Fibroblast of lung (primary cell): Measurements from ENCODE around the gene GTF2A2.

Source experiments
- EZH2 ChIP-seq: IDR thresholded peaks from 2 replicates; pipeline ENCODE4 v1.5.1; 2012; ENCODE audit warnings: low read length, control low read depth, mild to moderate bottlenecking; ENCODE audit errors: missing control alignments
- TF ChIP-seq, protein P1 (sequence below), 2 donors: IDR thresholded peaks in 1 of 2; conservative IDR thresholded peaks in 1 of 2; 1 replicate in 1 of 2; 2 replicates in 1 of 2; pipeline ENCODE4 v1.5.1; 2011 to 2012; ENCODE audit warnings: low read length in 2 of 2, control low read depth in 1 of 2, inconsistent platforms in 1 of 2, low read depth in 1 of 2, mild to moderate bottlenecking in 1 of 2

DNA sequence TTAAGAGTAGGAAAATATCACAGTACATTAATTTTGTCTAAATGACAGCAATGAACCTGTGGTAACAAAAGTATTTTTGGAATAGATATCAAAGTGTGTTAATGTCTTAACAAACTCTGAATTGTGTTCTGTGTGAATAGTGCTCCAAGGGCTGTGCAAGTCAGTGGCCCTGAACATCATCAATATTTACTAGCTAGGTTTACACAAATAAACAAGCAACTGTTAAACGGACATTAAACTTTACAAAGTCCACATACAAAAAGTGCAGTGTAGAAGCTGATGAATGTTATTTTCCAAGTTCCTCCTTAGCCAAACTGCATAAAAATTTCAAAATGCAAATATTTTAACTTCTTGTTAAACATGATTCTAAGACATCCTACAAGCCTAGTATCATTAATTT, 2.1 kb upstream of the GTF2A2 start:
- TF ChIP-seq EZH2 = no peak
- TF ChIP-seq, protein P1, sequence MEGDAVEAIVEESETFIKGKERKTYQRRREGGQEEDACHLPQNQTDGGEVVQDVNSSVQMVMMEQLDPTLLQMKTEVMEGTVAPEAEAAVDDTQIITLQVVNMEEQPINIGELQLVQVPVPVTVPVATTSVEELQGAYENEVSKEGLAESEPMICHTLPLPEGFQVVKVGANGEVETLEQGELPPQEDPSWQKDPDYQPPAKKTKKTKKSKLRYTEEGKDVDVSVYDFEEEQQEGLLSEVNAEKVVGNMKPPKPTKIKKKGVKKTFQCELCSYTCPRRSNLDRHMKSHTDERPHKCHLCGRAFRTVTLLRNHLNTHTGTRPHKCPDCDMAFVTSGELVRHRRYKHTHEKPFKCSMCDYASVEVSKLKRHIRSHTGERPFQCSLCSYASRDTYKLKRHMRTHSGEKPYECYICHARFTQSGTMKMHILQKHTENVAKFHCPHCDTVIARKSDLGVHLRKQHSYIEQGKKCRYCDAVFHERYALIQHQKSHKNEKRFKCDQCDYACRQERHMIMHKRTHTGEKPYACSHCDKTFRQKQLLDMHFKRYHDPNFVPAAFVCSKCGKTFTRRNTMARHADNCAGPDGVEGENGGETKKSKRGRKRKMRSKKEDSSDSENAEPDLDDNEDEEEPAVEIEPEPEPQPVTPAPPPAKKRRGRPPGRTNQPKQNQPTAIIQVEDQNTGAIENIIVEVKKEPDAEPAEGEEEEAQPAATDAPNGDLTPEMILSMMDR (conservative IDR thresholded peaks at IDR 0.05 in 1 of 2, IDR thresholded peaks at IDR 0.05 in 1 of 2; ENCODE audit: low read depth in 1 of 2, low read length in 2 of 2) = no peak
